SK-N-DZ (cell line): ENCODE results near the gene LLGL1. TPM values are rescaled to one million over a fixed set of nuclear protein-coding genes. Genes with fewer than 3 reads are reported as not detected.

Experiments
- DNase-seq: peaks from one replicate; pipeline ENCODE4 v3.0.0-alpha.2; 2015; ENCODE audit warnings: low spot score
- polyA plus RNA-seq, 2 experiments: library from polyadenylated mRNA; depleted of rRNA; stranded (reverse); fragments of >200 nt; gene quantifications; 2 replicates each; pipeline ENCODE4 v1.2.3, GENCODE V29; 2014

Gene LLGL1
- 99.4 and 115 TPM in 2 replicates for polyA plus RNA-seq (2014; cell fraction: cytosol; rRNA removed)
- polyA plus RNA-seq (2014; cell fraction: nucleus; rRNA removed), result 83.2 and 89.5 TPM in 2 replicates

DNA sequence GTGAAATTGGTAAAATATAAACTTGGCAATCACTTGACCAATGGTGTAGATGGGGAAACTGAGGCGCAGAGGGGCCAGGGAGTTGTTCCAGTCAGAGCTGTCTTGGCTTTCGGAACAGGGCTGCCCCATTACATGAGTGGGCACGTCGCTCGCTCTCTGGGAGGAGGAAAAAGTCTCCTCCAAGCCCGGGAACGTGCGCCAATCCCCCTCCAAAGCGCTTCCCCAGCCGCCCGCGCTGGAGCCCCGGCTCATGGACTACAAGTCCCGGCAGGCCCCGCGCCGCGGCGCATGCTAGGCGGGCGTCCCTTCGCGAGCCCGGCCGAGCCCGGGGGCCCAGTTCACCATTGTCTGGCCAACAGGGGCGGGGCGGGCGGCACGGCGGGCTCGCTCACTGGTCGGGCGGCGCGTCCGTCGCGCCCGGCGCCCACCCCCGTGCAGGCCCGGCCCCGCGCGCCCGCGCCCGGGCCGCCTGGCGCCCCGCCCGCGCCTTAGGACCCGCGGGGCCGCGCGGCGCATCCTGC, at the start of gene LLGL1:
Gene LLGL1 (plus strand): TSS at position 515 of the 521 bp plus-strand sequence. CDS start 48 bp downstream, outside the sequence.
- DNase-seq, result peak; percentile 95

DNA sequence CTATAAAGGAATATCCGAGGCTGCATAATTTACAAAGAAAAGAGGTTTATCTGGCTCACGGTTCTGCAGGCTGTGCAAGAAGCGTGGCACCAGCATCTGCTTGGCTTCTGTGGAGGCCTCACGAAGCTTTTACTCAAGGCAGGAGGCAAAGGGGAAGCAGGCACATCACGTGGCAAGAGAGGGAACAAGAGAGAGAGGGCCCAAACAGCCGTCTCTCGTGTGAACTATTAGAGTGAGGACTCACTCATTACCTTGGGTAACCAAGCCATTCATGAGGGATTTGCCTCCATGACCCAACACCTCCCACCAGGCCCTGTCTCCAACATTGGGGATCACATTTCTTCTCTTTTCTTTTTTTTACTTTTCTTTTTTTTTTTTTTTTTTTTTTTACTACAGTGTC, 49.3 kb upstream of the LLGL1 start:
- no peak for DNase-seq

DNA sequence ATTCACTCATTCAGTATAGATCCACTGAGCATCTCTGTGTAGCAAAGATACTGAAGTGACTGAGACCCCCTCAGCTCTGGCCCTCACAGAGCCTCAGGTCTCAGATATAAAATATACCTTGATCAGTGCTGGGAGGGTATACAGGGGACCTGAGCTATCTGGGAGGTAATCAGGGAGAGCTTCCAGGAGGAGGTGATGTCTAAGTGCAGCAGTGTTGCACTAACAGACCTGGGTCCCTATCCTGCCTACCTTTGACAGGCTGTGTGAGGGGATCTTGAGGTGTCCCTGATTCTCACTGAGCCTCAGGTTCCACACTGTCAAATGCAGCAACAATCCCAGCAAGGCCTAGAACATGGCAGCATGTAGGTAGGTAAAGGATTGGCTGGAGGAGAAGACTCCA, 48.3 kb upstream of the LLGL1 start:
- no peak for DNase-seq

GRCh38 chr17:18177722-18178121, 47.7 kb upstream of the LLGL1 start:
- DNase-seq, result no peak

DNA sequence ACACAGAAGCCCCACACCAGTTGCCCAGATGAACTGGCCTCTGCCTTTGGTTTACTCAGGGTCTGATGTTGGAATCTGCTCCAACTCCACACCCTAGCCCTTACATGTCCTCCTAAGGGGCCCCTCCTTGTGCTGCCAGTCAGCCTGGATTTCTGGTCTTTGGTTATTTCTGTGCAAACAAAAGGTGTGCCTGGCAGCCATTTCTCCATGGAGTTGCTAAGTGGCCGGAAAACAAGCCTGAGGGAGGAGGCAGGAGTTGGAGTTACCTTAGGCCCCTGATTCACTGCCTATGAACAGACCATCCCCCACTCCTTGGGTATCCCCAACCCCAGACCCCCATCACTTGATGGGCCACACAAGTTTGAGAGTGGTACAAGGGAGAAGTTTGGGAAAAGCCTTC, 46.2 kb upstream of the LLGL1 start:
- no peak for DNase-seq

DNA sequence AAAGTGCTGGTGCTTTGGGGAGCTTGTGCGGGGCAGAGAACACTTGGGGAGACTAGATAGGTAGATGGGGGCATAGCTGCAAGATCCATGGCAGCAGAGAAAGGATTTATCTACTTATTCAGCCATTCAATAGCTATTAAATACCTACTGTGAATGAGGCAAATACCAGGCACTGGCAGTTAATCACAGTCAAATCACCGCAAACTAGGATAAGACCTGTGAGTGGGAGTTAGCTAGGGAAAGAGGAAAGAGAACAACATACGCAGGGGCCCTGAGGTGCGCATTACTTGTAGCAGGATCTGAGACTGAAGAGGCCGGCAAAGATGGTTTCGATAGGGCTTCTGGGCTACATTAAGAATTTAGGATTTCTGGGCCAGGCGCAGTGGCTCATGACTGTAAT, 45.6 kb upstream of the LLGL1 start:
- no peak for DNase-seq

DNA sequence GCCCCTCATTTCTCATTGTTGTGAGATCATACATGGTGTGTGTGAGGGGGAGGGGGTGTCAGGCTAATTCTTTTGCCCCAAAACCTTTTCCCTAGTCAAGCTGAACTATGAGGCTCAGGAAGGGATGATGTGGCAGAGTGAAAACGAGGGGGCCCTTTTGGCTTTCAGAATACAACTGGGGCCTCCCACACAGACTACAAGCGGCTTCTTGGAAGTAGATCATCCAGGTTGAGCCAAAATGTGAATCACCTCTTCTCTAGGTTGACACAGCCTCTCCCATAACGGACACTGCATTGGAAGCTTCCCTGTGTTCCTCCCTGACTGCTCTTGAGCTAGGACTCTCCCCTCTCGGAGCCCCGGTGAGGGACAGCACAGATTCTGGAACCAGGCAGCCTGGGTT, 44.1 kb upstream of the LLGL1 start:
- no peak for DNase-seq

- DNase-seq, result no peak
These were observed 43.1 kb upstream of the LLGL1 start for GRCh38 chr17:18182110-18182977.

- no peak for DNase-seq
These were observed 42.5 kb upstream of the LLGL1 start for GRCh38 chr17:18182978-18183333.

- DNase-seq, result peak; percentile 100
These were observed 41.9 kb upstream of the LLGL1 start, which contains the start of gene ALKBH5 for GRCh38 chr17:18183334-18184142. Gene ALKBH5 (plus strand): TSS chr17:18183828. CDS start chr17:18184244, 416 bp downstream.

- DNase-seq, result peak; percentile 44
These were observed 41.0 kb upstream of the LLGL1 start for GRCh38 chr17:18184143-18185031.

GRCh38 chr17:18185391-18185790, 40.0 kb upstream of the LLGL1 start:
- DNase-seq, result no peak

GRCh38 chr17:18185832-18186626, 39.4 kb upstream of the LLGL1 start:
- no peak for DNase-seq

- no peak for DNase-seq
These were observed 38.8 kb upstream of the LLGL1 start for GRCh38 chr17:18186627-18186982.

GRCh38 chr17:18187226-18187625, 38.2 kb upstream of the LLGL1 start:
- DNase-seq, result no peak

GRCh38 chr17:18187821-18188761, 37.3 kb upstream of the LLGL1 start:
- no peak for DNase-seq

GRCh38 chr17:18190628-18191235, 34.7 kb upstream of the LLGL1 start:
- DNase-seq, result no peak

GRCh38 chr17:18191236-18191667, 34.2 kb upstream of the LLGL1 start:
- DNase-seq, result no peak

GRCh38 chr17:18191967-18192366, 33.5 kb upstream of the LLGL1 start:
- DNase-seq, result no peak
